ENCODE results near the gene C21orf91. TPM values are rescaled to one million over a fixed set of nuclear protein-coding genes. Genes with fewer than 3 reads are reported as not detected.
A peak's percentile ranks its signal among the peaks of the same experiment; 100 is the strongest.

The C21orf91 gene
- total RNA-seq, 6 donors from 2014 or later = 2.2 to 18.3 (median 15.4) TPM

- 90 to 94% methylated on average over 9 of the region's 9 CpGs for WGBS, 2 donors
- H3K27me3 ChIP-seq = no peaks in the 10 kb centered on the region
Observed at GRCh38 chr21:17763288-17764037, 55.7 kb downstream of the C21orf91 start.

GRCh38 chr21:17759511-17760178 lies 59.5 kb downstream of the C21orf91 start:
- peak overlapping the region in 1 of 4 donors; percentile 49 for H3K27ac ChIP-seq
- ATAC-seq (ENCODE audit: low FRiP score in 2 of 2) = no peak
- TF ChIP-seq POLR2AphosphoS5 (IDR thresholded peaks at IDR 0.05) (no peak), CTCF (IDR thresholded peaks at IDR 0.05) (no peak), POLR2A (IDR thresholded peaks at IDR 0.05) (no peak), EP300 (IDR thresholded peaks at IDR 0.05) (no peak)
- H3K27me3 ChIP-seq = no peaks in the 10 kb centered on the region
- H3K9me3 ChIP-seq = no peaks in the 10 kb centered on the region
- no peak overlapping the region for H3K4me3 ChIP-seq
- no peaks in the 10 kb centered on the region for H3K36me3 ChIP-seq
- WGBS, 2 donors = 66 to 69% methylated on average over 4 of the region's 4 CpGs
- no peak for DNase-seq
- peaks cover 0 to 14% (median 11%) of the 10 kb centered on the region in 4 donors for H3K4me1 ChIP-seq

More at GRCh38 chr21:17763288-17764037, 55.7 kb downstream of the C21orf91 start:
- Histone ChIP-seq H3K27ac (no peak overlapping the region), H3K36me3 (no peaks in the 10 kb centered on the region), H3K4me1 (peaks cover 0 to 11% (median 8%) of the 10 kb centered on the region in 4 donors), H3K4me3 (no peak overlapping the region), H3K9me3 (no peaks in the 10 kb centered on the region)
- no peak for ATAC-seq (ENCODE audit: low FRiP score in 2 of 2)
- TF ChIP-seq EP300 (IDR thresholded peaks at IDR 0.05) = no peak
- TF ChIP-seq POLR2A (IDR thresholded peaks at IDR 0.05) = no peak
- no peak for TF ChIP-seq CTCF (IDR thresholded peaks at IDR 0.05)
- TF ChIP-seq POLR2AphosphoS5 (IDR thresholded peaks at IDR 0.05) = no peak
- DNase-seq = no peak

- WGBS, 2 donors = 59 to 61% methylated on average over 4 of the region's 4 CpGs
- Histone ChIP-seq H3K4me3 (no peak overlapping the region), H3K27ac (peak overlapping the region in 1 of 4 donors; percentile 49), H3K9me3 (no peaks in the 10 kb centered on the region), H3K36me3 (no peaks in the 10 kb centered on the region), H3K27me3 (no peaks in the 10 kb centered on the region), H3K4me1 (peaks cover 0 to 14% (median 11%) of the 10 kb centered on the region in 4 donors)
- ATAC-seq (ENCODE audit: low FRiP score in 2 of 2) = no peak
- no peak for DNase-seq
- TF ChIP-seq POLR2AphosphoS5 (IDR thresholded peaks at IDR 0.05) = no peak
- no peak for TF ChIP-seq EP300 (IDR thresholded peaks at IDR 0.05)
- no peak for TF ChIP-seq POLR2A (IDR thresholded peaks at IDR 0.05)
- no peak for TF ChIP-seq CTCF (IDR thresholded peaks at IDR 0.05)
Observed at GRCh38 chr21:17758683-17759082, 60.5 kb downstream of the C21orf91 start.

GRCh38 chr21:17757671-17758070 lies 61.5 kb downstream of the C21orf91 start:
- Histone ChIP-seq H3K27me3 (no peaks in the 10 kb centered on the region), H3K9me3 (no peaks in the 10 kb centered on the region), H3K36me3 (no peaks in the 10 kb centered on the region), H3K27ac (no peak overlapping the region), H3K4me1 (peaks cover 0 to 15% (median 11%) of the 10 kb centered on the region in 4 donors), H3K4me3 (no peak overlapping the region)
- ATAC-seq (ENCODE audit: low FRiP score in 2 of 2) = no peak
- TF ChIP-seq POLR2A (IDR thresholded peaks at IDR 0.05) (no peak), POLR2AphosphoS5 (IDR thresholded peaks at IDR 0.05) (no peak), EP300 (IDR thresholded peaks at IDR 0.05) (no peak), CTCF (IDR thresholded peaks at IDR 0.05) (no peak)
- WGBS, 2 donors = 86 to 92% methylated on average over 7 to 18 of the region's 20 CpGs
- peak in 1 of 2 donors; percentile 70 for DNase-seq

Measured in upper lobe of left lung (tissue), 6 donors.